ENCODE measurements around the gene MMP27.

MMP27 gene

DNA sequence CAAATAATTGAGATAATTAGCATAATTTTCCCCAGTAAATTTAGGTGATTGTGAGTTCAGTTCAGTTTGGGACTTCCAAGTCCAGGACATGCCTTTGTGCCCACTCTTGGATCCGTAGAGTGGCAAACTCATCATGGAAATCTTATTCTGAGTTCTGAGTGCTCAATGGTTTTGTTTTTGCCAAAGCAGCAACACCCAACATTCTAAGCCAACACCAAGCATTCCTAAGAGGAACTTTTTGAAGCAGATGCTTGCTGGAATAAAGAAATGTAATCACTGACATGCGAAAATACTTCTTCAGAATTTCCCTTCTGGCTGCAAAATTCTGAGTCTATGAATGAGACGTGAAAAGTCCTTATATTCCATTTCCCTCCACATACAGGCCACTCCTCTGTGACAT lies 10.4 kb downstream of the MMP27 start:
- DNase-seq, result no peak

DNA sequence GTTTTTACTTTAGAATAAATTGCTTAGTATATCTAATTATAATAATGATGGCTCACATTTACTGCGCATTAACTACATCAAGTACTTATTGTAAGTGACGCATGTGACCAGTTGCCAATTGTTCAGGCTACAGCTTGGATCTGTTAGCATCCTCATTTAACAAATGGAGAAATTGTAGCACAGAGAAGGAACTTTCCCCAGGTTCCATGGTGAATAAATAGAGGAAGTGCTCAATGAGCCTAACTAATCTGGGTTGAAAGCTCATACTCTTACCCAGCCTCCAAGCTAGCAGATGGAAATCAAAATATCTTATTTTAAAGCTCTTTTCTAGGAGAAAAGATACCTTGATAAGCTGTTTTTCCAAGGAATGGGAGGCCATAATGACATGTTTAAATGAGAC lies 19.8 kb downstream of the MMP27 start:
- no peak for DNase-seq

DNA sequence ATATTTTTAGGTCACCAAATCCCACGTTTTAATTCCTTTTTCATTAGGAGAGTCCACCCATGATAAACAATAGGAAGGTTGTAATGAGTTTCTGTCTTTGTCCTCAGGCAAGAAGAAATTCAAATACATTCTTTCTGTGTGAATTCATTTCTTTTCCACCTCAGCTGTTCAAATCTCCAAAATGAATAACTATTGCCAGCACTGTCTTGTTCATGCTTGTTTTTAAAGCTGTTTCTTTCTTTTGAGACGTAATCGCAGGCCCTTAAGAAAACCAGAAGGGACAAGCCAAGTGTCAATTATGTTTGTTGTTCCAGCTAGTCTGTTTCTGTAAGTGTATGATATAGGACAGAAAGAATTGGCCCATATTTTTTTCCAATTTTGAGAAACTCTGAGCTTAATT lies 20.2 kb downstream of the MMP27 start:
- no peak for DNase-seq

DNA sequence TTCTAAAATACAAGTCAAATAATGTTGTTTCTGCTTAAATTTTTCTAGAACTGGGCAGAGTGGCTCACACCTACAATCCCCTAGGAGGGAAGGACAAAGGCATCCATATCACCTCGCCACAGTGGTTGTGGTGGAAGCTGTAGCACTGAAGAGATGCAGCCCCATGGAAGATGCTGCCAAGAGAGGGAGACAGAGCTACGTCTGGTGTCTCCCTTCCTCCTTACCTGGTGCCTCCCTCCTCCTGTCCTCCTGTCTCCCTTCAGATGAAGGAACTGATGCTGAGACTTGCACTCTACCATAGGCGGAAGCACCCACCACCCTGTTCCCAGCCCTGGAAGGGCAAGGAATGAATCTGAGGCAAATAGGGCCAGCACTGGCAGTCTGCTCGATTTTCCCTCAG lies 22.3 kb downstream of the MMP27 start:
- DNase-seq, result no peak

DNA sequence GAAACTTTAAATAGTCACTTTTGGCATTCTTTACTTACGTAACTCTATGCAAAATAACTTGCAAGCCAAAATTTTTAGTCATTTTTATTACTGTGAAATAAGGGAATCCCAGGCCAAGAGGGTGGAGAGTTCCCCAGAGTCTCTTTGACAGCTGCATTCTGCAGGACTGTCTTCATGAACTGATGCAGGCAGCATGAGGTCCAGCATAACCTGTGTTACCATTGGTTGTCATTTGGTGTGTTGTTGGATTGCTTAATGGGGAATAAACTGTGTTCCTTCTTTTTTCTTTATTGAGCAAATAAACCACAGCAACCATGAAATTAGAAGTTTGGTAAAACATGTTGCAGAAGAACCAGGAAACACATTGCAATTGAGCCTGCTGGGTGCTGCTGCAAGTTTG lies 24.6 kb downstream of the MMP27 start:
- peak; percentile 42 for DNase-seq

DNA sequence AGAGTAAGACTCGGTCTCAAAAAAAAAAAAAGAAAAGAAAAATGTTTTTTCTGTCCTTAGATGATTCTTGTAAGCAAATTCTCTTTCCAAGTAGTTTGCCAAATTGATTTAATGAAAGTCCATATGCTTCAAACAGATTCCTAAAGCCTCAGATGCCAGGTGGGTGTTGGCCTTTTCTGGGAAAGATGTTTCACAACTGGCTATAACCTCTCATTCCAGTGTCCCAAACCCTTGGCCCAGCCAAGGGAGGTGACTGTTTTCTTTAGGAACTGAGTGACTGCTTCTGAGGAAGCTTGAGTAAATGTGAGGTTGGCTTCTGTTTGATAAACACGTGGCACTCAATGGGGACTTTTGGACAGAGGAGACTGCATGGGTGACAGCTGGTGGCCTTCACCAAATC lies 27.5 kb downstream of the MMP27 start:
- no peak for DNase-seq

DNA sequence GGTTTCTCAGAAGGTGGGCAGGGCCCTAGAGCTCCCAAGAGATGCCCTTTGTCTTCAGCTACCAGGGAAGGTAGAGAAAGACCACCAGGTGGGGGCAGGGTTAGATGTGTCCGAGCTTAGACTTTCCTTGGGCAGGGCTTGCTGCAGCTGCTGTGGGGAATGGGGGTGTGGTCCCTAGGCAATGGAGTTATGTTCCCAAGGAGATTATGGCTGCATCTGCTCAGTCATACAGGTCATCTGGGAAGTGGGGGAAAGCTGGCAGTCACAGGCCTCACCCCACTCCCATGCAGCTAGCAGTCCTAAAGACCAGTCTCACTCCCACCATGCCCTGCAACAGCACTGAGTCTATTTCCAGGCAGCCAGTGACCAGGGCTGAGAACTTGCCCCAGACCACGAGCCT lies 29.5 kb downstream of the MMP27 start:
- no peak for DNase-seq

DNA sequence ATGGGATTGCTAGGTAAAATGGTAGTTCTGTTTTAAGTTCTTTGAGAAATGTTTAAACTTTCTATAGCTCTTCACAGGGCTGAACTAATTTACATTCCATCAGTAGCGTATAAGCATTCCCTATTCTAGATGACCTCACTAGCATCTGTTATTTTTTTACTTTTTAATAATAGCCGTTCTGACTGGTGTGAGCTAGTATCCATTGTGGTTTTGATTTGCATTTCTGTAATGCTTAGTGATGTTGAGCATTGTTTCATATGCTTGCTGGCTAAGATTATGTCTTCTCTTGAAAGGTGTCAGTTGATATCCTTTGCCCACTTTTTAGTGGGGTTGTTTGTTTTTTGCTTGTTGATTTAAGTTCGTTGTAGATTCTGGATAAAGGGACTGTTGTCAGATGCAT lies 35.9 kb downstream of the MMP27 start:
- peak; percentile 49 for DNase-seq

DNA sequence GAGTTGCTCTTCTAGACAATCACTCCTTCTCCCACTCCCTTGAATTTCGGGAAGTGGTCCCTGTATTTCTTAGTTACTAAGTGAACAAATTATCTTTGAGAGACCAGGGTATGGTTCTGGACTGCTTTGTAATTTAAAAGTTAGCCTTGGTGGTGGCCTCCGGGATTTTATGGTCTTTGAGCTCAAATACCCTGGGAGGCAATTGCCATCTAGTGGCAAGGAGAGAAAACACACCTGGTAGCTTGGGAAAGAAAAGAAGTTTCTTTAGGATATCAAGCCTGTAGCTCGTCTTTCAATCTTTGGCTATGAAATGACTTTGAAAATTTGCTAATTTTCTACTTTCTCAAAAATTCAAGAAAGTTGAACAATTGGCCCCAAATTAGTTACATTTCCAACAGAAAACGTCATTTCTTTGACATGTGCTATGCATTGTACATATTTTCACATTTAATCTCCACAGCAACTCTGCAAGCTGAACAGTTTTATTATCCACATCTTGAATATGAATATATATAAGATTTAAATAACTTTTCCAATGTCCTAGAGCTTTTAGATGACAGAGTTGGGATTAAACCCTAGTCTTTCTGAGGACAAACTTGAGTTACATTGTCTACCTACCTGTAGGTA lies 39.1 kb downstream of the MMP27 start:
- peak; percentile 46 for DNase-seq

DNA sequence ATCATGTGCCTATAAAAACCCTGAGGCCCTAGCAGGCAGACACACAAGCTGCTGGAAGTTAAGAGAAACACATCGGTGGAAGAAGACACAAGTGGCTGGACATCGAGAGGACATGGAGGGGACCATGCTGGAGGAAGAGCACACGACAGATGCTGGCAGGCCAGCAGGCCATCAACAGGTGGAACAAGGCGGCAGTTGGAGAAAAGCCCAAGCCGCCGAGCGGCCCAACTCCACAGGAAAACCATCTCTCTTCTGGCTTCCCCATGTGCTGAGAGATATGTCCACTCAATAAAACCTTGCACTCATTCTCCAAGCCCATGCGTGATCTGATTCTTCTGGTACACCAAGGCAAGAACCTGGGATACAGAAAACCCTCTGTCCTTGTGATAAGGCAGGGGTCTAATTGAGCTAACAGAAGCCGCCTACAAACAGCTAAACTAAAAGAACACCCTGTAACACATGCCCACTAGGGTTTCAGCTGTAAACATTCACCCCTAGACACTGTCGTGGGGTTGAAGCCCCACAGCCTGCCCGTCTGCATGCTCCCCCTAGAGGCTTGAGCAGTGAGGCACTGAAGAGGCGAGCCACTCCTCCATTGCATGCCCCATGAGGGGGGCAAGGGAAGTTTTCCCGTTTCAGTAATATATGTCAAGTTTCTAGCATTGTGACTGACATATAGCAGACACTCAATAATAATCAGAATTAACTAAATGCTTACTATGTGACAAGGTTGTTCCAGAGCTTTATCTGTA lies 41.4 kb downstream of the MMP27 start:
- no peak for DNase-seq

DNA sequence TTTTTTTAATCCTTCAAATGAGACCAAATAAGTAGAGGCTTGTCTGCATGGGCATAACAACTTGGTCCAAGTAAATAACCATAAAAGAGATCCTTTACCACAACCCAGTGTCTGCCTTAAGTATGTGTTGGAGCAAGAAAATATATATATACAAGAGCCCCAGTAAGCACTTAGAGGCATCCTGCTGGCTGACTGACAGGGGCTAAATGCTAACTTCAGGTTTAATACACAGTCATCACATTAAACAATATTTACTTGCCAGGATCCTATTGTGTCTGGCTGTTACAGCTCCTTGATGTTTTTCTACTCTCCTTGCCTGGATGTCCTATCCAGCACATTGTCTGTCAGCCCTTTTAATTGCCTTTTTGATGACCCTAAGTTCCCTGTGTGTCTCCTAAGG lies 43.0 kb downstream of the MMP27 start:
- DNase-seq, result no peak

DNA sequence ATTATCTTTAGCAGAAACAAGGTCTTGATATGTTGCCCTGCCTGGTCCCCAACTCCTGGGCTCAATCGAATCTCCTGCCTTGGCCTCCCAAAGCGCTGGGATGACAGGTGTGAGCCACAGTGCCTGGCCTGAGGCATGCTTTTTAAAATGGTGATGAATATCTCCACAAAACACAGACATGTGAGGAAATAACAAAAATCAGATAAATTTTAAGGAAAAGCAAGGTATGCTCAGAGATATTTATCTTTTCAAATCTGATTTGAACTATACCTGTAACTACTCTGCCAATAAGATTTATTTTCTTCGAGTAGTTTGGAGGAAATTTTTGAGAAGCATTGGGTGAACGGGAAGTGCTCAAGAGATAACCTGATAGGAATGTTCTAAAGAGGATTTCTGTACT lies 44.5 kb downstream of the MMP27 start:
- DNase-seq, result no peak

DNA sequence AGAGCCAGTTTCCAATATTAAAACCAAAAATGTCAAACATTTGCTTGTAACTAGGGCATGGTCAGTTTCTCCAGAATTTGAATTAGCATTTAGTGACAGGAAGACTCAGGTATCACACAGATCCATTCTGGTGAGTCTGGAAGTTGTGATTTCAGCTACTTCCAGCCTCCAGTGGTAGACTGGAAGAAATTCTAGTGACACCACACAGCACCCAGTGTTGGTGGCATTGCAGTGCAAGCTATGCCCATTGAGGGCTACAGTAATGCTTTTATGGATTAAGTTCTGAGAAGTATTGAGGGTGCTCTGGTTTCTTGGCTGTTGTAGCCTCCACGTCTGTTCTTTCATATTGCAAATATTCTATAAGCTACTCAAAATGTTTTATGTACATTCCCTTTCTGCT lies 49.0 kb downstream of the MMP27 start:
- no peak for DNase-seq

DNA sequence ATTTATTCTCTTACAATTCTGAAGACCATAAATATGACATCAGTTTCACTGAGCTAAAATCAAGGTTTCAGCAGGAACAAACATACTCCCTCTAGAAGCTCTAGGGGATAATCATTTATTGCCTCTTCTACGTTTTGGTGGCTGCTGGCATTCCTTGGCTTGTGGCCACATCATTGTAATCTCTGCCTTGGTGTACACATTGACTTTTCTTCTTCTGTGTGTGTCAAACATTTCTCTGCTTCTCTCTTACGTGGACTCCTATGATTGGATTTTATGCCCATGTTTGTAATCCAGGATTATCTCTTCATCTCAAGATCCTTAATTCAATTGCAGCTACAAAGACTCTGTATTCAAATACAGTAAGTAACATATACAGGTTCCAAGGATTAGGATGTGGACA lies 50.0 kb downstream of the MMP27 start:
- no peak for DNase-seq

DNA sequence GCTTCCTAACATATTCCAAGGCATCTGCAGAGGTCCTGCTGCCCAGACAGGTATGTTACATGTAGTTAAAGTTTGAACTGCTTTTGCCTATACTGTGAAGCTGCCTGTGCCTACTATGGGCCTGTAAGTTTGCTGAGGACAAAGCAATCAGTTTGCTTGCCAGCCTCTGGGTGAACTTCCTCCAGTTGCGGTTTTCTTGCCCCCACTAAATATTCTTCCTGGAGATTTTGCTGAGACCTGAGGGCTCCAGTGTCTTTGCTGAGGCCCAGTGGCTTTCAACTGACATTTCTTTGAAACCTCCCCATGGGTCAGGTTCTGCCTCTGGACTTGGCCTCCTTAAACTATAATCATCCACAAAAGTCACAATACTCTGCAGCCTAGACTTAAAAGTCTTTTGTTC lies 50.8 kb downstream of the MMP27 start:
- no peak for DNase-seq

DNA sequence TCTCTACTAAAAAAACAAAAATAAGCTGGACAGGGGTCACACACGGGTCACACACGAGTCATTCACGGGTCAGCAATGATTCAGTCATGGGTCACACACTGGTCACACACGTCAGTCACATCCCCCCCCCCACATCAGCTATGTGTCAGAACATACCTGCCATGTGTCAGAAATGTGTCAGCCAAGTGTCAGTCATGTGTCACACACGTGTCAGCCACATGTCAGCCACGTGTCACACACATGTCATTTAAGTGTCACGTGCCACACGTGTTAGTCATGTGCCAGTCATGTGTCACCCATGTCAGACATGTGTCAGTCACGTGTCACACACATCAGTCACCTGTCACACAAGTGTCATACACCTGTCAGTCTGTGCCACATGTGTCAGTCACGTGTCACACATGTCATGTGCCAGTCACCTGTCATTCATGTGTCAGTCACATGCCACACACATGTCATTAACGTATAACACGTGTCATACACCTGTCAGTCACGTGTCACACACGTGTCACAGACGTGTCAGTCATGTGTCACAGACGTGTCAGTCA lies 51.8 kb downstream of the MMP27 start:
- DNase-seq, result no peak

DNA sequence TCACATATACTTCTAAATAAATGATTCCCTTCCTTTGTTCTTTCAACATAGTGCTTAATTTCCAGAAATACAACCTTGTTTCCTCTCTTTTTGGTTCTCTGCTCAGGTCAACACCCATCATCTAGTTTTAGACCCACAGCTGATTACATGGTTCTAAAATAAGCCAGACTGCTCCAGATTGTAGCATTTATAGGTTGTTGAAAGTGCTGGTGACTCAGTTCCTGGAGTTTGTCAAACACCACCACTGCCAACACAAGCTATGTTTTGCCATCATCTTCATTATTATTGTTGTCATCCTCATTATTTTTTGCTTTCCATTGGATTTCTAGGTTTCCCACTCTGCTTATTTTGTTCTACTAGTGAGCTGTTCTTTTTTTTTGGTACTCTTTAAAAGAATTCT lies 58.1 kb downstream of the MMP27 start:
- no peak for DNase-seq

DNA sequence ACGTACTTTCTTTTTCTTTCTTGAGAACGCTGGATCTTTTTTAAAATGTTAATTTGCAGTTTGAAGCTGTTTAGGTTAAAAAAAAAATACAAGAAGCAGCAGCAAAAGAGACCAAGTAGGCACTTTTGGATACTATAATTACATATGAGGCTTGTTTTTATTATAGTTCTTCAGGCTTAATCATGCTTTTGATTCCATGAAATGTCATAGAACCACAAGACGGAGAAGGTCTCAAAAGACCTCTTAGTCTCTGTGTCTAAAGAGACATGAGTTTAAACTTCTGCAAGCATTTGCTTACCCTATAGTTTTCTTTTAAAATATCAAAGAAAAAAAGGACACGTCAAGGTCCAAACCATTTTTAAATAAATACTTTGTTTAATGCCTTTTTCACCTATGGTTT lies 61.6 kb downstream of the MMP27 start:
- DNase-seq, result no peak

Measured in fibroblast of skin of right quadriceps (primary cell).